GM19463 (cell line): Measurements from ENCODE around the gene ARHGAP26.

Experiments
- ATAC-seq: cut with Tn5 transposase; IDR thresholded peaks from one replicate; pipeline ENCODE4 v1.9.1; 2021; ENCODE audit warnings: mild to moderate bottlenecking, moderate library complexity; ENCODE audit not compliant: unreplicated experiment

Gene ARHGAP26

DNA sequence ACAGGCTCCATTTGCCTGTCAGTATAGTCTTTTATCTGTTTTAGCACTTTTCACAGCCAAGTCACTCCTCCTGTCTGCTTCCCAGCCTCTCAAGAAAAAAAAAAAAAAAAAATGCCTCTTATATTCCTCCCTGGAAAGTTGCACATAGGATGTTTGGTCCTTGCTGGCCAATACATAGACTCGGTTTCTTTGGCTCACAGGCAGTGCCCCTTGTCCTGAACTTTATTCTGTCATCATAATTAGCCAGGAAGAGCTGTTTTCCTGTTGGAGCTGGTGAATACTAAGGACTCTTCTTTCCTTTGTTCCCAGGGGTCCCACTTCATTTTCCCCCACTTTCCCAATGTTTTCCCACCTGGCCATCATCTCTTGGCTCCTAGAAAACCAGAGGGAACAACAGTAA lies 442.1 kb downstream of the ARHGAP26 start:
- no peak for ATAC-seq

DNA sequence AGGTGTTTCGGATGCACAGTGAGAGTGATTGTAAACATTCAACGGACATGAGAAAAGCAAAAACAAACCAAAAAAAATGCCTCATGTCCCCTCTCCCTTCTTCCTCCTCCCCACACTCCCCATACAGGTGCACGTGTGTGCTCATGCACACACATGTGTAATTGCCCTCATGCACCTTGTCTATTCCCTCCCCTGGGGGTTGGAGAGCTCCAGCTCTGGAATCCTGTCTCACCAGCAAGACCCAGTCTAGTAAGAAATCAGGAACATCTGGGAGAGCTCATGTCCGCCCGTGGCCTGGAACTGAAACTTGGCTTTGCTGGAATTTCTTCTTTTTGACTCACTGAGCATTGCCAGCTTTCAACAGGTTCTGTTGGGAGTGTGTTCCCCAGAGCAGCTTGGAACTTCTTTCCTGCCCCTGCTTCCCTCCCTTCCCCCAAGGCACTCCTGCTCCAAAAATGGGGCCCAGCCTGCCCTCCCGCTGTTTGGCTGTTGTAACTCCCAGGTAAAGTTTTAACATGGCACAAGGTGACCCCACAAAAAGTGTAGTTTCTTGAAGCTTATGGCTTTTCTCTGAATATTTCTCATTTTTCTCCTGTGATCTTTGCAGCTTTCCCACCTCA lies 443.2 kb downstream of the ARHGAP26 start:
- no peak for ATAC-seq

DNA sequence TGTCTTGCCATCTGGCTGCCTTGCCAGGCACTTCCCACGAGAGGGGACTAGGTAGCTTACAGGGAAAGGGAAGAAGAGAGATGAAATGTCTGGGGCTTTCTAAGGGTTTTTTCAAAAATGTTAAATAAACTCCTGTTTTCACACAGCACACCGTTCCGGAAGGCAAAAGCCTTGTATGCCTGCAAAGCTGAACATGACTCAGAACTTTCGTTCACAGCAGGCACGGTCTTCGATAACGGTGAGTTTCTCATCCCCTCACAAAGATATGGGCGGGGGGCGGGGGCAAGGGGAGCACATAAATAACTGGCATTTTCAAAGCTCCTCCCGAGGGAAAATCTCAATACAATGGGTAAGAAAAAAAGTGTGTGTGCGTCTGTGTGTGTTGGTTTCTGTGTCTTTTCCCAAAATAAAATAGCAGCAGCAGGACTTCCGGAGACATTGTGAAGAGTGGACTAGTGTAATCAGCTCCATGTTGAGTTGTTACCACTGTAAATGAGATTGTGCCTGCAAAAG lies 443.7 kb downstream of the ARHGAP26 start:
- ATAC-seq, result peak; percentile 57

DNA sequence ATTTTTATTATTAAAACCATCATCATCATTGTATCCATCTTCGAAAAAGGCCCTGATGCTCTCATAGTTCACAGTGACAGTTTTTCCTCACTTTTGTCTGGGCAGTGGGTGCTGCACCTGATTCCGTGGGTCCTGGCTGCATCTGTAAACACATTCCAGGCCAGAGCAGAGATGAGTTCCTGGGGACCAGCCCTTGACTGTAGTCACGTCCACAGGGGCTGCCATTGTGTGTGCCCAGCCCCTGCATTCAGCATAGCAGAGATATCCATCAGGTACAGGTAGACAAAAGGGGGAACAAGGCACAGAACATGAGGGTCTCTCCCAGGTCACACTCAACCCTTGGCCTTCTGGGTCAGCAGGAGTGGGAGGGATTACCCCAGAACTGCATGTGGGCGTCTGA lies 444.3 kb downstream of the ARHGAP26 start:
- no peak for ATAC-seq

DNA sequence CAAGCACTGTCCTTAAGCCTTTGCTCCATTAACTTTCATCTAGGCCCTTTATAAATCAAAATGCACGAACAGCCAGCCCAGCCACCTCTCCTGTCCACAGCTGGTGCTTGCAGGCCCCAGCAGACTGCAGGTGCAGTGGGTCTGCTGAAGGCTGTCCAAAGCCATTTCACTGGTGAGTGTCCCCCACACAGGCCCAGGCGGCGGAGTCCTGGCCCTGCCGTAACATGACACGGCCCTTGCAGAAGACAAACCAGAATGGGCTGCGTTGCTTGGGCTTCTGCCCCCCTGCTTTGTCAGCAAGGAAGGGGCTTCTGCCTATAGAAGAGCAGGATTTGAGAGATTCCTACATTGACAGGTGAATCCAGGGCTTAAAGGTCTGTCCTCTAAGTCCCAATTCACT lies 444.7 kb downstream of the ARHGAP26 start:
- ATAC-seq, result no peak

DNA sequence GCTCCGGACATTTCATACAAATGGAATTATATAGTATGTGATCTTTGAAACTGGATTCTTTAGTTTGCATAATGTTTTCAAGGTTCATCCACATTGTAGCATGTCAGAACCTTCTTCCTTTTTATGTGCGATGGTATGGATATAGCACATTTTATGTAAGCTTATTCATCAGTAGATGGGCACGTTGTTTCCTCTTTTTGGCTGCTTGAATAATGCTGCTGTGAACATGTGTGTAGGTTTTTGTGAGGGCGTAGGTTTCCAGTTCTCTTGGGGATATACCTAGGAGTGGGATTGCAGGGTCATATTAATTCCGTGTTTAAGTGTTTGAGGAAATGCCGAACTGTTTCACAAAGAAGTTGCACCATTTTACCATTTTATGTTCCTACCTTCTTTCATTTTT lies 445.5 kb downstream of the ARHGAP26 start:
- ATAC-seq, result no peak

DNA sequence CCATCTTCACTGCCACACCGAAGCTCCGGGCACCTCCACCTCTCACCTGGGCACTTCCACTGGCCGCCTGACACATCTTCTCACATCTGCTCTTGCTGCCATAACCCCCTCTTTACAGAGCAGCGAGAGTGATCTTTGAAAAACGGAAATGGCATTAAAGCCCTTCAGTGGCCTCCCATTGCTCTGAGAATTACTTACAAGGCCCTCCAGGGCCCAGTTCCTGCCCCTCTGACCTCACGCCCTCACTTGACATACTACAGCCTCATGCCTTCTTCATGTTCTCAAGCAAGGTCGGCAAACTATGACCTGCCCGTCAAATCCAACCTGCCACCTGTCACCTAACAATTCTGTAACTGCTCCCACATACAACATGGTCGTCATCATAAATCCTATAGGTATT lies 446.0 kb downstream of the ARHGAP26 start:
- ATAC-seq, result no peak

DNA sequence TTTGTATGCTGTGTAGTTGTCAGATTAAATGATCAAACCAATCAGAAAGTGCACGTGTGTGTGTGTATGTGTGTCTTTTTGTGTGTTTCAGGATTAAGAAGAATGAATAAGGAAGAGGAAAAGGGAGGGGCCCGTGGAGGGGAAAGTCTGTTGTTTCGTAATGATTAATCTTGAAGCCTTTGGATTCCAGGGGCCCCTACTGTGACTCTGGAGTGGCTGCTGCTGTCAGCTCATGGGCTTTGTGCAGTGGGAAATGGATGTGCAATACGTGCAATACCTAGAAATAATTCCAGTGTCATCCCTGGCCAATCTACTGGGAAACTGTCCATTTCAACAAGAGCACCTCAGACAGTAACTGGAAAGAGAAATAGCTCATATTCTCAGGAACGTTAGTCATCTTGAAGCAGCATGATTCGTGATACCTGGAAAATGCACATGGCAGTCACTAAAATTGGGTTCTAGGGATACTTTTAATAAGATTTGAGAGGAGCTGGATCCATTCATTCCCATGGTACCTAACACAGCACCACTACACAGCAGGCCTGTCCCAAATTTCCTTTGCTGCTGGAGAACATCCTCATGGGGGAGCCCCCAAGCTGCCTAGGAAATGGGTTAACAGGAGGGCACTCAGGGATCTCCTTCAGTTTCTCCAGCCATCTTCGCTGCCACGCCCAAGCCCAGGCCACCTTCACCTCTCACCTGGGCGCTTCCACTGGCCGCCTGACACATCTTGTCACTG lies 447.1 kb downstream of the ARHGAP26 start:
- ATAC-seq, result no peak

DNA sequence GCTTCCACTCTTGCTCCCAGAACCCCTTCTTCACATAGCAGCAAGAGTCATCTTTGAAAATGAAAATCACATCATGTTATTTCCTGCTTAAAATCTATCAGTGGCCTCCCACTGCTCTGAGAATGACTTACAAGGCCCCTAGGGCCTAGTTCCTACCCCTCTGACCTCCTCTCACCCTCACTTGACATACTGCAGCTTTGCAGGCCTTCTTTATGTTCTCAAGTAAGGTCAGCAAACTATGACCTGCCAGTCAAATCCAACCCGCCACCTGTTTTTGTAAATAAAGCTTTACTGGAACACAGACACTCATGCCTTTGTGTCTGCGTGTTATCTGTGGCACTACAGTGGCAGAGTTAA lies 447.6 kb downstream of the ARHGAP26 start:
- peak; percentile 38 for ATAC-seq

DNA sequence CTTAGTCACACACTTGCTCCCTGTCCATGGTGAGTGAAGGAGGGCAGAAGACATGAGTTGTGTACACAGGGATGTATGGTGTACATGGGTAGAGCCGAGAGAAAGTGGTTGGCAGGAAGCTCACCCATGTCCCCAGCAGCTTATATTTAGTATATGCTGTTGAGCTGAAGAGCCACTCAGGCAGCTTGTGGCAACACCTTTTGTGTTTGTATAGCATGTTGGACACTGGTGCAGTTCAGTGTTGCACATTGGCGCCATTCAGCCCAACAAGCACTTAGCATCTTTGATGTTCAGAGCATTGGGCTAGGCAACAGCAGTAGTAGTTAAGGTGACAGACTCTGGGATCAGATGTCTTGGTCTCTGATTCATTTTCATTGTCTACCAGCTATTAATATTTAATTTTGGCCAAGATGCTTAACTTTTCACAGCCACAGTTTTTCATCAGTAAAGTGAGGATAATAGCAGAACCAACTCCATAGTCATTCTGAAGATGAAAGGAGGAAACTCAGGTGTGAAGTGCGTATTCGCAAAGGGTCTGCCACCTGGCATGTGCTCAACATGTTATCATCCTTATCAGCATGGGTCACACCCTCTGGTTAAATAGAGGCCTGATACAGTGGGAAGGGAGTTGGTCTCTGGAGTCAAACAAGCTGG lies 448.5 kb downstream of the ARHGAP26 start:
- no peak for ATAC-seq

DNA sequence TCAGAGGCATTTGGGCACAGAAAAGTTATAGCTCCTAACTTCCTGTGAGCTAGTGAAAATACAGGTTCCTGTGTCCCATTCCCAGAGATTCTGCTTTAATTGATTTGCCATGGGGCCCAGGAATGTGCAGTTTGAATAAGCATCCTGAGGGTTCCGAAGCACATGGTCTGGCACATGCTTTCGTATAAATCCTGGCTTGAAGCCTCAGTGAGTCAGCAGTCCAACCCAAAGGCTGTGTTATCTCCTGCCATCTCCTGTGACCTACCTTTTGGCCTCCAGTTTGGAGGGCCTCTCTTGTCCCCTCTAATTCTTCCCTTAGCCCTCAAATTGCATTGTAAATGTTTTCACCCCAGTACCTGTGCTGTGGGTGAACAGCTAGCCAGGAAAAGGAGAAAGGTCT lies 449.5 kb downstream of the ARHGAP26 start:
- ATAC-seq, result no peak

DNA sequence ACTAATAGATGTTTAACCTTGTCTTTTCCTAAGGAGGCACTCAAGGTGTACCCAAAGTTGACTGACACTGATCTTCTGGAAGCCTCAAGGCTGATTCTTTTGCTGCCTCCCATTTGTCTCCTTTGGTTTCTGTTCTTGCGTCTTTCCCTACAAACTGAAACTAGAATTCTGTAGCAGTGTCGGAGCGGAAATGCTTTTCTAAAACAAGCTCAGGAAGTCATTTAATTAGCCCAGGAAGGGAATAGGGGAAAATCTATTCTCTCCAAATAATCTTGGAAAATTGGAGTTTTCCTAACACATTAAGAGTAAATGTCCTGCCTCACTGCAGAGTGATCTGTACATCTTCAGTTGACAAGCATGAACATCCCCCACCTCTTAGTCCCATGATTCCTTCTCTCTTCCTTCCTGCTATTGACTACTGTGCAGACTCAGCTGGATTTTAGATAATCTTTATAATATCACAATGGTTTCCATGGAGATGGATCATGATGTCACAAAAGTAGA lies 450.6 kb downstream of the ARHGAP26 start:
- no peak for ATAC-seq

DNA sequence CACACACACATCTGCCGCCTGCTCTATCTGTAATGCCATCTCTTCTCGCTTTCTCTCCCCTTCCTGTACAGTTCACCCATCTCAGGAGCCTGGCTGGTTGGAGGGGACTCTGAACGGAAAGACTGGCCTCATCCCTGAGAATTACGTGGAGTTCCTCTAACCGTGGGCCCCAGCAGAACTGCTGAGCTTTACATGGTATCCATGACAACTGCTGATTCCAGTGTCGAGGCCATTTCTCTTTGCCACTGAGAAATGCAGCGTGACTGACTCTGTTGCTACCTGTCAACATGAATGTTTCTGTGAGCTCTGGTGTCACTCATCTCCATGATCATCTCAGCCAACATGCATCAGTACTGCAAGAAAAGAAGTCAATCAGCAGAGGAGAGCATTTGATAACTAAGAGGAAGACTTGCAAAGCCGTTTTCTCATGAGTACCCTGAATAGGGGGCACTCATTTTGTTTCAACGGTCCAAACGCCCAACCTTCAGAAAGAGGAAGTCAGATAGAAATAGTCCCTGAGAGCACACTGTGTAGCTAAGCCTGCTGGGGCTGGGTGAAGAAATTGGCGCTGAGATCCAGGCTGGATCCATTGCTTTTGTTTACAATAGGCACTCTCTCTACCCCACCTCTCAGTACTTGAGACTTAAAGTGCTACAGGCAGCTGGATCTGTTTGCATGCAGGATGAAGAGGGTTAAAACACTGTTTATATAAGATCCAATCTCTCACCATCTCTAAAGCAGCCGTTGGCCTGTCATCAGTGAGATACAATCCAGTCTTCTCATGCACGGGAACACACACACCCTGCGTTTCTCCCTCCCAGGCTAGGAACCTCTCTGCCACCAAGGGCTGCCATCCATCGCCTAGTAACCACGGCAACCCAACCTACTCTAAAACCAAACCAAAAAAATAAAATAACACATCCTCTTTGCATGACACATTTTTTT lies 452.4 kb downstream of the ARHGAP26 start:
- peak; percentile 46 for ATAC-seq

DNA sequence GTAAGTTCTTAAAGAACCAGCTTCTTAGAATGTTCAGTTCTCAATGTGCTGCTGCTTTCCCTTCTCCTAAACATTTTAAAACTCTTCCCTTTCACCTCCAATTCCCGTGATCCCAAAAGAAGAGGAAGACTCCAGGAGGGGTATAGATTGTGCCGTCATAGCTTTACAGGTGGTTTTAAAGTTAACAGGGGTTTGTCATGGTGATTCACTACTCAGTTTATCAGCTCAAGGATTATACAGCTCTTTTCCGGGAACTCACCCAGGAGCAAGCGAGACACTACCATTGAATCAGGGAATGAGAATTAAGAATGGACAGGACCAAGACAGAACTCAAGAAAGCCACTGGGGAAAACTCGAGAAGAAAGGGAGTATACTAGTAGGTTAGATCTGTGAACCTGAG lies 454.5 kb downstream of the ARHGAP26 start:
- no peak for ATAC-seq

DNA sequence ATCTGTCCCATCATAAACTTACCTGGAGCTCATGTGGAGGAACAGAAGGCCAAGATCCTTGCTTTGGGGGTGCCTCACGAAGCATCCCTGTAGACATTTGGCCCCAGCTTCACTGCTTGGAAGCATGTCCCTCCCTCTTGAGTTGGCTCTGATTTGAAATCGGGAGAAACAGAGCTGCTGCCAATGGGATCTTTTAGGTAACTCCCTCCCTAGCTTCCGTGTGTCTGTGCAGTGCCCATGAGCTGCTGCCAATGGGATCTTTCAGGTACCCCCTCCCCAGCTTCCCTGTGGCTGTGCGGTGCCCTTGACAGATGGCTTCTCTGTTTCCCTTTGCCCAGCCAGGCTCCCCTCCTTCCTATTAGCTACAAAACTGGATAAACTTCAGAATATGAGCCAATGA lies 455.3 kb downstream of the ARHGAP26 start:
- ATAC-seq, result no peak

DNA sequence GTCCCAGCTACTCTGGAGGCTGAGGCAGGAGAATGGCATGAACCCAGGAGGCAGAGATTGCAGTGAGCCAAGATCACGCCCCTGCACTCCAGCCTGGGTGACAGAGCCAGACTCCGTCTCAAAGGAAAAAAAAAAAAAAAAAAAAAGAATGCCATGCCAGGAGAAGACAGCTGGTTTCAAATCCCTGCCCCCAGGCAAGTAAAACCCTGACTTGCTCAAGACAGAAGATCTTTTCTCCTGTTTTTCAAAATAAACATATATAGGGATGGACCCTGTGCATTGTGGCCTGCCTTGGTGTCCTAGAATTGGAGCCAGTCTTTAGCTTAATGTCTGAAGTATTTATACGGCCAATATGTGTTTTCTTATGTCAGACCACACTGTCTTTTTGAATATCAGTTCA lies 456.2 kb downstream of the ARHGAP26 start:
- no peak for ATAC-seq

DNA sequence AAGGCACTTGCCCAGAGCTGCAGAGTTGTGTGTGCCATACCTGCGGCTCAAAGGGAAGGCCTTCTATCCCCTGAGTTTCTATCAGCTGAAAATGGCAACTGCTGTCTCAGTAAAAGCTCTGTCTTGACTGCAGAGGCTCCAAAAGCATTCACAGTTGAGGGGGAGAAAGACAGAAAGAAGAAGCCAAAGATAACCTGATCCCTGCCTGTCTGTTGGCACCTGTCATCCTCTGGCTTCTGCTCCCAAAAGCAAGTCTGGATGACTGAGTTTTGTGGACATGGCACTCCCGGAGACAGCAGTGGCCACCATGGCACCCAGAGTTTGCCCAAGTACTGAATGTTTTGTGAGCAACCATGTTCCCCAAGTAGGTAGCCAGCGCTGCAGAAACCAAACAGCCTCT lies 456.7 kb downstream of the ARHGAP26 start:
- ATAC-seq, result no peak

DNA sequence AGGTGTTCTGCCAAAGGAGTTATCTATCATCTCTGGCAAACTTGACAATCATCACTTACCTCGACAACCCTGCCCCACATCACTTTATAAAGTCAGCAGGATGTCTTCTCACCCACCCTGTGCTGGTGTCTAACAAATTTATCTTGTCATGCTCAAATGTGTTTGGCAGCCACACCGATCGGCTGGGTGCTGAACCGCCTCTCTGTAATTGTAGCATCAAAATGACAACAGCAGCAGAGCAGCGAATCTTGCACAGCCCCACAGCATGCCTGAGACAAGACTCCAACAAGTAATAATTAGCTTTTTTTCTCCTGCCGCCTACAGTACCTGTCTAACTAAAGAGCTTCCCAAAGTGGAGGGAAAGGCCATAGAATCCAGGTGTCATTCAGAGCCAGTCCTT lies 457.1 kb downstream of the ARHGAP26 start:
- no peak for ATAC-seq

DNA sequence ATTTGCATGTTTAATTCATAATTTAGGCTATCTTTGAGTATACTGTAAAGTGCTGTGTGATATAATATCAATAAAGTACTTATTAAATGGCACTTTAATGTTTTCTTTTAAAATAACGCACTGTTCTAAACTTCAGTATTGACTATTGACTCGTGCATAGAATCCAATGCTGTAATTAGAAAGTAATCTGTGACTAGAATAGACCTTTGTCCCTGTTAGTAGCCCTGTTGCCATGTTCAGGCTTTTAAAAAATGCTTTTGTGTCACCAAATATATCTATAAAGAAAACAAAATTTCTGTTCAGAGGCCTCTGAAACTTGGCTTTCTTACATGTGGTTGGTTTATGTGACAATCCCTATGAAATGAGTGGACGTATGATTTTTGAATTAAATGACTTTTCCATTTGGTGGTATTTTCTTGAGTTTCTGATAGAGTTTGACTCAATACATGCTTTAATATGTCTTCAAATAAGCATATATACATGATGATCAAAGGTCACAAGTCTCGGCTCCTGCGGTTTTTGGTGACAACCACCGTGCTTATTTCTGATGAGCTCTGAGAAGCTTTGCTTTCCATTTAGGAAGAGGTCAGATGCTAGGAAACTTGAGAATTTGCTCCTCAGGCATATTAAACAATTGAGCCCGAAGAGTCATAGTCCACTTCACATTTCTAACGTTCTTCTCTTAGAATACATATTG lies 458.6 kb downstream of the ARHGAP26 start:
- ATAC-seq, result no peak

DNA sequence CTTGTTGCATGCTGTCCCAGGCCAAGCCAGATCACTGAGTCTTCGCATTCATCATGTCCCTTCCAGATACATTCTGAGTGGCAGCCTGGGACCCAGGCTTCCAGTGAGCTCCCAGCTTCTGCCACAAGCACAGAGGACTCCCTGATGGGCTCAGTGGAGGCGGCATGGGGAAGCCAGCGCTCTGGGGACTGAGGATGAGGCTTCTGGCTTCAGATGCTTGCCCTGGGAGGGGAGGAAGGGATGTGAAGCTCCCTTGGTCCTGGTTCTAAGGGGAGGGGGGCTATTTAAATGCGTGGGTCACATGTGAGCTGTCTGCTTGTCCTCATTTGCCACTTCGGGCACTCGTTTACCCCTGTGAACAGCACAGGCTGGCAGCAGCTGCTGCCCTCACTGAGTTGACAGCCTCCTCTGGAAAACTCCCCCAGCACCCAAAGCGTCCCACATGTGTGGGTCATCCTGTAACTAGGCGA lies 459.3 kb downstream of the ARHGAP26 start:
- peak; percentile 38 for ATAC-seq
